Measurements from ENCODE around the gene MICU1. TPM values are rescaled to one million over a fixed set of nuclear protein-coding genes. Genes with fewer than 3 reads are reported as not detected.

Gene MICU1
- total RNA-seq, 1 donor from 2014 or later = 29.2 TPM

DNA sequence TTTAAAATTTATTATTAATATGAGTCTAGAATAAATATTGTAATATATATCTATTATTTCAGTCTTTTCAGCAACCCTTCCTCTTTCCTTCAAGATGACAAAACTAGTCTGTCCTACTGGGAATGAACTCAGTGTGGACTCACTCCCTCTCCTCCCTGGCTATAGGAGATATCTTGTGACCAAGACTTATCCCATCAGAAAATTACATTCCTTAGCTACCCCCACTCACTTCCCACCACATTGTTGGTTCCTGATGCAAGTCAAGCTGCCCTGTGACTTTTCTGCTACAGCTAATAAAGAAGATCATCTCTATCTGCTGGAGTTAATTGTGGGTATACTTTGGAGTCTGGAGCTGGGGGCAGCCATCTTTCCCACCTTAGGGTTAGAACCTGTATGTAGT lies 38.1 kb upstream of the MICU1 start:
- no peaks in the 10 kb centered on the region for H3K4me1 ChIP-seq
- H3K27me3 ChIP-seq = no peaks in the 10 kb centered on the region
- TF ChIP-seq, protein P1, sequence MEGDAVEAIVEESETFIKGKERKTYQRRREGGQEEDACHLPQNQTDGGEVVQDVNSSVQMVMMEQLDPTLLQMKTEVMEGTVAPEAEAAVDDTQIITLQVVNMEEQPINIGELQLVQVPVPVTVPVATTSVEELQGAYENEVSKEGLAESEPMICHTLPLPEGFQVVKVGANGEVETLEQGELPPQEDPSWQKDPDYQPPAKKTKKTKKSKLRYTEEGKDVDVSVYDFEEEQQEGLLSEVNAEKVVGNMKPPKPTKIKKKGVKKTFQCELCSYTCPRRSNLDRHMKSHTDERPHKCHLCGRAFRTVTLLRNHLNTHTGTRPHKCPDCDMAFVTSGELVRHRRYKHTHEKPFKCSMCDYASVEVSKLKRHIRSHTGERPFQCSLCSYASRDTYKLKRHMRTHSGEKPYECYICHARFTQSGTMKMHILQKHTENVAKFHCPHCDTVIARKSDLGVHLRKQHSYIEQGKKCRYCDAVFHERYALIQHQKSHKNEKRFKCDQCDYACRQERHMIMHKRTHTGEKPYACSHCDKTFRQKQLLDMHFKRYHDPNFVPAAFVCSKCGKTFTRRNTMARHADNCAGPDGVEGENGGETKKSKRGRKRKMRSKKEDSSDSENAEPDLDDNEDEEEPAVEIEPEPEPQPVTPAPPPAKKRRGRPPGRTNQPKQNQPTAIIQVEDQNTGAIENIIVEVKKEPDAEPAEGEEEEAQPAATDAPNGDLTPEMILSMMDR (IDR thresholded peaks at IDR 0.05) = no peak
- TF ChIP-seq POLR2A (IDR thresholded peaks at IDR 0.05) (no peak), POLR2AphosphoS5 (IDR thresholded peaks at IDR 0.05; ENCODE audit: insufficient read depth in 1 of 2, low read depth in 1 of 2) (no peak)
- no peaks in the 10 kb centered on the region for H3K9me3 ChIP-seq
- no peak overlapping the region for H3K4me3 ChIP-seq
- DNase-seq (ENCODE audit: extremely low spot score in 2 of 2) = no peak
- H3K36me3 ChIP-seq = no peaks in the 10 kb centered on the region
- intact Hi-C loops (cut with DNase I) = no loop called here
- no peak overlapping the region for H3K27ac ChIP-seq

DNA sequence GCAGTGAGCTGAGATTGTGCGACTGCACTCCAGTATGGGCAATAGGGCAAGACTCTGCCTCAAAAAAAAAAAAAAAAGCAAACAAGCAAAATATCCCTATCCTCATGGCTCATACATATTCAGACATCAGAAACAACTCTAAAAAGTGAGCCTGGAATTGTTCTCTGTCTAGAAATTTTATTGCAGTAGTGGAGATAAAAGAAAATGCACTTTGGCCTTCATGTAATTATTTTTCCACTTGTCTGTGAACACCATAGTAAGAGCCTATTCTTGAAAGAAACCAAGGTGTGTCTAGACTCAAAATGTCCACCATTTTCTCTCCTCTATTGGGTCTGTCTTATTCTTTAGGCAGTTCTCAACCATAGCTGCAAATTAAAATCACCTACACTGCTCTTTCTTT lies 35.6 kb upstream of the MICU1 start:
- Histone ChIP-seq H3K4me1 (no peaks in the 10 kb centered on the region), H3K36me3 (no peaks in the 10 kb centered on the region), H3K4me3 (no peak overlapping the region), H3K27ac (no peak overlapping the region), H3K9me3 (no peaks in the 10 kb centered on the region), H3K27me3 (no peaks in the 10 kb centered on the region)
- no peak for DNase-seq (ENCODE audit: extremely low spot score in 2 of 2)
- TF ChIP-seq, protein P1 (IDR thresholded peaks at IDR 0.05) = no peak
- TF ChIP-seq POLR2A (IDR thresholded peaks at IDR 0.05) (no peak), POLR2AphosphoS5 (IDR thresholded peaks at IDR 0.05; ENCODE audit: insufficient read depth in 1 of 2, low read depth in 1 of 2) (no peak)
- intact Hi-C loops (cut with DNase I) = no loop called here

DNA sequence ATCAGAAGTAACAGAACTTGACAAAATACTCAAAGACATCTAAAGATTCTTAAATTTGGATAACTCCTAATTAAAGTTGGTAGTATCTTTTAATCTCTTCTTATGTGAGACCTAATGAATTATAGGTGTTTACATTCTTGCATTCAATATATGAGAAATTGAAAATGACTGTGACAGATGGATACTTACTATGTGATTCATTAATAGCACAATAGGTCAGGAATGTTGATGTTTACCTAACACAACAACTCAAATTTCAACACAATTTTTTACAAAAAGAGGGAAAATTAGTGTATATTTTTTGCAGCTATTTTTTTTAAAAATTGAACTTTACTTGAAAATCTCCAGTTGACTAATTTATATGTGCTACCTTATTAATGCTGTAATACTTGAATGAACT lies 34.3 kb upstream of the MICU1 start:
- TF ChIP-seq POLR2A (IDR thresholded peaks at IDR 0.05) = no peak
- no peak overlapping the region for H3K4me3 ChIP-seq
- H3K36me3 ChIP-seq = no peaks in the 10 kb centered on the region
- no peaks in the 10 kb centered on the region for H3K4me1 ChIP-seq
- H3K27me3 ChIP-seq = no peaks in the 10 kb centered on the region
- no peaks in the 10 kb centered on the region for H3K9me3 ChIP-seq
- no peak for DNase-seq (ENCODE audit: extremely low spot score in 2 of 2)
- intact Hi-C loops (cut with DNase I) = no loop called here
- H3K27ac ChIP-seq = no peak overlapping the region

DNA sequence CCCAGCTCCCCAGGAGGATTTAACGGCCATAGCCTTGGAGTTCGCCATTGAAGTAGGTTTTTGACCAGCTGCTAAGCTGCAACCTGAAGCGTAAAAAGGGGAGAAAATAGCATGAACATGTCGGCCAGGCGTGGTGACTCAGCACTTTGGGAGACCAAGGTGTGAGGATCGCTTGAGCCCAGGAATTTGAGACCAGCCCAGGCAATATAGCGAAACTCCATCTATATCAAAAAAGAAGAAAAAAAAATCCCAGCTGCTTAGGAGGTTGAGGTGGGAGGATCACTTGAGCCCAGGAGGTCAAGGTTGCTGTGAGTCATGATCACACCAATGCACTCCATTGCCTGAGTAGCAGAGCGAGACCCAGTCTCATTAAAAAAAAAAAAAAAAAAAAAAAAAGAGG lies 33.8 kb upstream of the MICU1 start:
- TF ChIP-seq POLR2A (IDR thresholded peaks at IDR 0.05) = no peak
- TF ChIP-seq POLR2AphosphoS5 (IDR thresholded peaks at IDR 0.05; ENCODE audit: insufficient read depth in 1 of 2, low read depth in 1 of 2) = no peak
- TF ChIP-seq, protein P1 (IDR thresholded peaks at IDR 0.05) = no peak
- intact Hi-C loops (cut with DNase I) = no loop called here
- H3K4me1 ChIP-seq = no peaks in the 10 kb centered on the region
- no peak overlapping the region for H3K27ac ChIP-seq
- no peak overlapping the region for H3K4me3 ChIP-seq
- no peak for DNase-seq (ENCODE audit: extremely low spot score in 2 of 2)
- no peaks in the 10 kb centered on the region for H3K36me3 ChIP-seq
- no peaks in the 10 kb centered on the region for H3K27me3 ChIP-seq
- H3K9me3 ChIP-seq = no peaks in the 10 kb centered on the region

DNA sequence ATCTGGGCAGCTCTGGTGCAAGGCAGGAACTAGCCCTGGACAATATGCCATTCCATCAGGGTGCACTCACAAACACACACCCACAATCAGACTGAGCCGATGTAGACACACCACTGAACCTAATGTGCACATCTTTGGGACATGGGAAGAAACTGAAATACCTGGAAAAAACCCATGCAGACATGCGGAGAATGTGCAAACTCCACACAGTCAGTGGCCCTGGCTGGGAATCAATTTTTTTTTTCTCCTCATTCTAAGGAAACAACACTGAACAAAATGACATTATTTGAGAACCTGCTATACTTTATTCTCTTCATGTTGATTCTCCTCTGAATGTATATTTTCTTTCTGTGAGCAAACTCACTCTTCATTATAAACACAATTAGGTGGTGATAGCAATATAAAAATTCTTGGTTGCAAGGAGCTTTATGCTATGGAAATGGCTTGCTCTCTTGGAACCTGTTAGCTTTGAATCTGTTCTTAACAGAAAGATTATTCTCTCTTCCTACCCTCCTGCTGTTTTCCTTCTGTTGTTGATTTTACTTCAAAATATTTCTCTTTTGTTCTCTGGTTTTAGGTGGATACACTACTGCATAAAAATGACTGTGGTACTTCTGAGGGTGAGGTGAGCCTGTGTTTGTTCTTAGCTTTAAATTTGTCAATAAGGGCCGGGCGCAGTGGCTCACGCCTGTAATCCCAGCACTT lies 33.0 kb upstream of the MICU1 start:
- H3K4me1 ChIP-seq = no peaks in the 10 kb centered on the region
- no peak for DNase-seq (ENCODE audit: extremely low spot score in 2 of 2)
- no peak overlapping the region for H3K4me3 ChIP-seq
- no peak overlapping the region for H3K27ac ChIP-seq
- H3K27me3 ChIP-seq = no peaks in the 10 kb centered on the region
- no peaks in the 10 kb centered on the region for H3K36me3 ChIP-seq
- H3K9me3 ChIP-seq = no peaks in the 10 kb centered on the region
- TF ChIP-seq POLR2AphosphoS5 (IDR thresholded peaks at IDR 0.05; ENCODE audit: insufficient read depth in 1 of 2, low read depth in 1 of 2) (no peak), POLR2A (IDR thresholded peaks at IDR 0.05) (no peak)
- TF ChIP-seq, protein P1 (IDR thresholded peaks at IDR 0.05) = no peak
- intact Hi-C loops (cut with DNase I) = no loop called here
